Astrocyte (in vitro differentiated cells and primary cell): Measurements from ENCODE around the gene CST2. TPM values are rescaled to one million over a fixed set of nuclear protein-coding genes. Genes with fewer than 3 reads are reported as not detected.

Source experiments
- DNase-seq: peaks from one replicate; pipeline ENCODE4 v3.0.0-alpha.2; 2010; ENCODE audit warnings: low read depth
- FAIRE-seq: peaks from 2 replicates; lab custom pipeline; 2011; peaks lifted over from hg19 to GRCh38; lab: Jason Lieb, UNC
- H2AFZ ChIP-seq: 2 replicates; pipeline ENCODE4 v1.6.0; 2012; ENCODE audit warnings: low read depth, low read length, inconsistent platforms
- H3K27ac ChIP-seq: 2 replicates; pipeline ENCODE4 v1.5.1; 2011; ENCODE audit warnings: low read depth, low read length, inconsistent platforms
- H3K27me3 ChIP-seq: 2 replicates; pipeline ENCODE4 v1.6.0; 2011; ENCODE audit warnings: low read length, inconsistent platforms; ENCODE audit not compliant: insufficient read depth
- H3K36me3 ChIP-seq: 2 replicates; pipeline ENCODE4 v1.5.1; 2011; ENCODE audit warnings: low read length, inconsistent platforms; ENCODE audit not compliant: insufficient read depth
- H3K4me1 ChIP-seq: 2 replicates; pipeline ENCODE4 v1.5.1; 2011; ENCODE audit warnings: low read length, inconsistent platforms; ENCODE audit not compliant: insufficient read depth
- H3K4me2 ChIP-seq: 2 replicates; pipeline ENCODE4 v1.6.0; 2012; ENCODE audit warnings: low read length, inconsistent platforms
- H3K4me3 ChIP-seq: 2 replicates; pipeline ENCODE4 v1.5.1; 2011; ENCODE audit warnings: low read depth, mild to moderate bottlenecking, low read length, inconsistent platforms; ENCODE audit not compliant: insufficient read depth
- H3K79me2 ChIP-seq: 2 replicates; pipeline ENCODE4 v1.6.0; 2012; ENCODE audit warnings: mild to moderate bottlenecking, low read length, inconsistent platforms; ENCODE audit not compliant: insufficient read depth
- H3K9ac ChIP-seq: 2 replicates; pipeline ENCODE4 v1.6.0; 2012; ENCODE audit warnings: mild to moderate bottlenecking, low read length, inconsistent platforms
- H3K9me3 ChIP-seq: 2 replicates; pipeline ENCODE4 v1.5.1; 2012; ENCODE audit warnings: low read depth, mild to moderate bottlenecking, low read length, inconsistent platforms; ENCODE audit not compliant: insufficient read depth
- H4K20me1 ChIP-seq: 2 replicates; pipeline ENCODE4 v1.6.0; 2012; ENCODE audit warnings: low read length, inconsistent platforms; ENCODE audit not compliant: insufficient read depth
- H3K27ac Mint-ChIP-seq: one replicate; pipeline ENCODE4 v1.8.0; 2021; ENCODE audit warnings: mild to moderate bottlenecking, mixed read lengths; ENCODE audit not compliant: unreplicated experiment
- H3K27me3 Mint-ChIP-seq: one replicate; pipeline ENCODE4 v1.8.0; 2021; ENCODE audit warnings: low read depth, mixed read lengths; ENCODE audit not compliant: unreplicated experiment
- H3K36me3 Mint-ChIP-seq: one replicate; pipeline ENCODE4 v1.8.0; 2021; ENCODE audit warnings: low read depth, mixed read lengths; ENCODE audit not compliant: unreplicated experiment
- H3K4me1 Mint-ChIP-seq: one replicate; pipeline ENCODE4 v1.8.0; 2021; ENCODE audit warnings: low read depth, mixed read lengths; ENCODE audit not compliant: unreplicated experiment
- H3K4me3 Mint-ChIP-seq: one replicate; pipeline ENCODE4 v1.8.0; 2021; ENCODE audit warnings: mild to moderate bottlenecking, moderate library complexity, mixed read lengths; ENCODE audit not compliant: unreplicated experiment
- H3K9me3 Mint-ChIP-seq: one replicate; pipeline ENCODE4 v1.8.0; 2021; ENCODE audit warnings: mild to moderate bottlenecking, mixed read lengths; ENCODE audit not compliant: unreplicated experiment
- CTCF ChIP-seq: IDR thresholded peaks from 2 replicates; pipeline ENCODE4 v1.5.1; 2011; ENCODE audit warnings: low read depth, mild to moderate bottlenecking, inconsistent platforms, low read length, moderate library complexity; ENCODE audit not compliant: insufficient read depth
- EZH2 ChIP-seq: IDR thresholded peaks from 2 replicates; pipeline ENCODE4 v1.6.1; 2012; ENCODE audit warnings: mild to moderate bottlenecking, low read length, inconsistent platforms; ENCODE audit not compliant: insufficient read depth
- total RNA-seq: library from RNA; stranded (reverse); gene quantifications from 2 replicates; pipeline ENCODE4 v1.2.1, GENCODE V29; 2021

CST2 gene
- total RNA-seq, 1 donor from 2014 or later: 1.7 TPM

GRCh38 chr20:23873370-23874015 is 47.0 kb upstream of the CST2 start:
- H3K9me3 ChIP-seq: no peaks in the 10 kb centered on the region
- Mint-ChIP-seq H3K4me1 (peaks cover 11% of the 10 kb centered on the region), H3K36me3 (no peaks in the 10 kb centered on the region), H3K27ac (no peak overlapping the region), H3K27me3 (peaks cover 32% of the 10 kb centered on the region), H3K9me3 (peaks cover 2% of the 10 kb centered on the region), H3K4me3 (no peak overlapping the region)
- no peak overlapping the region for H3K4me3 ChIP-seq
- H3K4me2 ChIP-seq: no peak overlapping the region
- H3K27ac ChIP-seq: no peak overlapping the region
- no peak overlapping the region for H3K9ac ChIP-seq
- no peak for TF ChIP-seq CTCF
- TF ChIP-seq EZH2: no peak
- no peak for FAIRE-seq
- no peak for DNase-seq
- H3K27me3 ChIP-seq: no peaks in the 10 kb centered on the region
- no peaks in the 10 kb centered on the region for H3K79me2 ChIP-seq
- no peaks in the 10 kb centered on the region for H3K4me1 ChIP-seq
- H3K36me3 ChIP-seq: no peaks in the 10 kb centered on the region
- H4K20me1 ChIP-seq: no peaks in the 10 kb centered on the region
- H2AFZ ChIP-seq: no peak overlapping the region

DNA sequence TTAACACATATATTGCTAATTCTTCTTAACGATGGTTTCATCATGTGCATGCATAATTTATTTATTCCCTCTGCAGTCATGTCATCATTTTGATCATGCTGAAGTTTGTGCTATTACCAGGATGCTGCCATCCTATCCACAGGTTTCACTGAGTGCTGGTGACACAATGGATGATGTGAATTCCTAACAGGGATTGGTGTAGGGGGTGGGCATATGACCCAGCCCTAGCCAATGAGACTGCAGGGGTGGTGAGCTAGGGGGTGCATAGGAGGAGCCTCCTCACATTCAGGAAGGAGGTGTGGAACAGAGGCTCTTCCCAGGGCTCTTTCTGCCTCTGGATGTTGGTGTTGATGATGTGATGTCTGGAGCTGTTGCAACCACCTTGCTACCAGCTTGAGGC is 45.5 kb upstream of the CST2 start:
- Histone ChIP-seq H3K4me3 (no peak overlapping the region), H3K27me3 (no peaks in the 10 kb centered on the region), H3K79me2 (no peaks in the 10 kb centered on the region), H3K4me2 (no peak overlapping the region), H3K27ac (no peak overlapping the region), H3K9ac (no peak overlapping the region), H2AFZ (no peak overlapping the region), H4K20me1 (no peaks in the 10 kb centered on the region), H3K36me3 (no peaks in the 10 kb centered on the region), H3K4me1 (no peaks in the 10 kb centered on the region), H3K9me3 (no peaks in the 10 kb centered on the region)
- H3K27ac Mint-ChIP-seq: no peak overlapping the region
- H3K36me3 Mint-ChIP-seq: no peaks in the 10 kb centered on the region
- no peak overlapping the region for H3K4me3 Mint-ChIP-seq
- H3K4me1 Mint-ChIP-seq: peaks cover 11% of the 10 kb centered on the region
- TF ChIP-seq CTCF (no peak), EZH2 (no peak)
- peaks cover 33% of the 10 kb centered on the region for H3K27me3 Mint-ChIP-seq
- FAIRE-seq: no peak
- DNase-seq: no peak
- H3K9me3 Mint-ChIP-seq: peaks cover 2% of the 10 kb centered on the region

- Histone ChIP-seq H3K9me3 (no peaks in the 10 kb centered on the region), H3K27ac (no peak overlapping the region), H4K20me1 (no peaks in the 10 kb centered on the region), H3K4me3 (no peak overlapping the region), H3K36me3 (no peaks in the 10 kb centered on the region), H3K4me1 (no peaks in the 10 kb centered on the region), H3K27me3 (no peaks in the 10 kb centered on the region), H3K9ac (no peak overlapping the region), H3K4me2 (no peak overlapping the region), H3K79me2 (no peaks in the 10 kb centered on the region), H2AFZ (no peak overlapping the region)
- DNase-seq (no peak), FAIRE-seq (no peak)
- Mint-ChIP-seq H3K36me3 (no peaks in the 10 kb centered on the region), H3K4me3 (no peak overlapping the region), H3K27ac (no peak overlapping the region), H3K4me1 (peaks cover 11% of the 10 kb centered on the region), H3K9me3 (peaks cover 2% of the 10 kb centered on the region), H3K27me3 (peaks cover 21% of the 10 kb centered on the region)
- TF ChIP-seq EZH2 (no peak), CTCF (no peak)
Measured at GRCh38 chr20:23870461-23870860, 43.9 kb upstream of the CST2 start.
